Activated CD4-positive, alpha-beta T cell treated with anti-CD3 and anti-CD28 coated beads, Interleukin-2, amount 10 ng/mL, durations not matched to agents 24 days and 14 days (primary cell): Measurements from ENCODE around the gene CDC14A. TPM values are rescaled to one million over a fixed set of nuclear protein-coding genes. Genes with fewer than 3 reads are reported as not detected.

Experiments used
- DNase-seq: peaks from one replicate; pipeline ENCODE4 v3.0.0; 2022
- H3K27ac Mint-ChIP-seq: one replicate; pipeline ENCODE4 v1.8.0; 2022; ENCODE audit warnings: mild to moderate bottlenecking, mixed read lengths
- H3K27me3 Mint-ChIP-seq: one replicate; pipeline ENCODE4 v1.8.0; 2022; ENCODE audit warnings: mixed read lengths
- H3K36me3 Mint-ChIP-seq: one replicate; pipeline ENCODE4 v1.8.0; 2022; ENCODE audit warnings: low read depth, mild to moderate bottlenecking, mixed read lengths
- H3K4me1 Mint-ChIP-seq: one replicate; pipeline ENCODE4 v1.8.0; 2021; ENCODE audit warnings: mixed read lengths
- H3K4me3 Mint-ChIP-seq: one replicate; pipeline ENCODE4 v1.8.0; 2022; ENCODE audit warnings: mild to moderate bottlenecking, moderate library complexity, mixed read lengths
- H3K9me3 Mint-ChIP-seq: one replicate; pipeline ENCODE4 v1.8.0; 2021; ENCODE audit warnings: mixed read lengths
- intact Hi-C: fragments of 100-400 bp; cut with micrococcal nuclease; formaldehyde crosslinking; loops from one replicate; pipeline ENCODE4 v1.15.1; 2023
- total RNA-seq: library from RNA; stranded (reverse); gene quantifications from 2 replicates; pipeline ENCODE4 v1.2.3, GENCODE V29; 2022

CDC14A gene
- total RNA-seq, 1 donor from 2014 or later, result 10.3 TPM

DNA sequence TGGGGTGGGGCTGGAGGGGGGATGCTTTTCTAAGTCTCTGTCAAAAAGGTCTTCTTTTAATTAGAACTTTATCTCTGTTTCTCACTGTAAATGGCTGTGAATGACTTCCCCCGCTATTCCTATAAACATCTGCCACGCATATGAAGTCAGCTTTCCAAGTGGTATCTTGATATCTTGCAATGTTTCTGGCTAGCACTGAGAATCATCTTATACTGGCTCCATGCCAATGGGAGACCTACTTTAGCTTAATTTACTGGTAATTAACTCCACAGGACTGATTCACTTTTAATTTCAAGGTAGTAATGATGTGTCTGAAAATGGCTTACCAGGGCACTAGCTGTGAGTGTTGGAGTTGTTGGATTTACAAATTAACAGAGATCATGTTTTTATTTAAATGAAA lies 190.0 kb downstream of the CDC14A start:
- Mint-ChIP-seq H3K9me3 (no peaks in the 10 kb centered on the region), H3K27me3 (peaks cover 59% of the 10 kb centered on the region), H3K4me3 (no peak overlapping the region), H3K36me3 (no peaks in the 10 kb centered on the region), H3K4me1 (peaks cover 3% of the 10 kb centered on the region), H3K27ac (no peak overlapping the region)
- intact Hi-C loops, result loop anchor here (5.0 kb wide), 2 partner anchors 80 to 735 kb away; no protein-coding TSS in a partner anchor
- DNase-seq, result peak; percentile 40

DNA sequence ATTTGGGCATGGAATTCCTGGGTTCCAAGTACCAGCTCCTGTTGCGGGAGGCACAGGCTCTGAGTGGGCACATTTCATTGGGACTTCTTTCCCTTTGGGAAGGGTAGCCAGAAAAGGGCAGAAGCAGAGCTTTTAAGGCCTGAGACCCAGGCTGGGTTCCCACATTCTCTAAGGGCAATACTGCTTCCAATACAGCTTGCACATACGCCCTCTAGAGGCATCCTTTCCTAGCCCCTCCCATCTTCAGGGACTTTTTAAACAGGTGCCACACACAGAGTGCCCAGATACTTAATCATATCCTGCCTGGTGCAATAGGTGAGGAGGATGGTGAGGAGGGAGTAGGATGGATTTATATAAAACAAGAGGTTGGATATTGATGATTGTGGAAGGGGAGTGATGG lies 191.3 kb downstream of the CDC14A start:
- no peaks in the 10 kb centered on the region for H3K9me3 Mint-ChIP-seq
- H3K36me3 Mint-ChIP-seq, result no peaks in the 10 kb centered on the region
- H3K4me1 Mint-ChIP-seq, result peaks cover 2% of the 10 kb centered on the region

DNA sequence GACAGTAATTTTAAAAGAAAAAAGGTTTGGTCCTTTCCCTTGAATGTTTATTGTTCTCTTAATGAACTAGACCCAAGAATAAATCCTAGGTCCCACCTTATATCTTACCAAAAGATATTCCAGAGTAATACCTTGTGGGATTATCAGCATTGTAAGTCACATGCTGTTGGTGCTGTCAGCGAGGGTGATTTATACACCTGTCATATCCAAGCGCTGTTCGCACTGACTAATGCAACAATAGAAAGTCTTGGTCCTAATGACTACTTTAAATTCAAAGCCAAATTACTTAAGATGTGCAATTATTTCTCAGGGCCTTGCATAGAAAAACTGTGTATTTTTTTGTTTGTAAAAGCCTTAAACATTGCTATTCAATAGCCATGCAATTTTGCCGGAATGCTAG lies 192.5 kb downstream of the CDC14A start:
- intact Hi-C loops, result loop anchor here (5.0 kb wide), 2 partner anchors 82 to 737 kb away; no protein-coding TSS in a partner anchor
- Mint-ChIP-seq H3K9me3 (peaks cover 5% of the 10 kb centered on the region), H3K4me3 (no peak overlapping the region)

More for the DNA sequence above, 191.3 kb downstream of the CDC14A start:
- Mint-ChIP-seq H3K27ac (no peak overlapping the region), H3K27me3 (peaks cover 45% of the 10 kb centered on the region), H3K4me3 (no peak overlapping the region)
- DNase-seq, result peak; percentile 77
- intact Hi-C loops, result loop anchor here (5.0 kb wide), 2 partner anchors 81 to 736 kb away; no protein-coding TSS in a partner anchor

DNA sequence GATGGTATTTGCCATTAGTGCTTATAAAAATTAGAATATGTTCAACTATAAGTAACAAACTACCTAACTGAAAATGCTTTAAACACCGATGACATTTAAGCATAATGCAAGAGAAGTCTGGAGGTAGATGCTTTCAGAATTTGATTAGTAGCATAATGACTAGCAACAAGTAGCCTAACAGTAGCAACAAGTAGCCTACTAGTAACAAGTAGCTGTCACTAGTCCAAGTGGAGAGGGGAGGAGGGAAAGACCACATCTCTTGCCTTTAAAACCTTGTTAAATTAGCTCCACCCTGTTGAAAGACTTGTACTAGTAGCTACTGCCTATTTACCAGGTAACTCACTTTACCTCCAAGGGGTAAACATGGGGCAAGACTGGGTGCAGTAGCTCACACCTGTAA lies 193.5 kb downstream of the CDC14A start:
- H3K27ac Mint-ChIP-seq, result no peak overlapping the region
- peaks cover 44% of the 10 kb centered on the region for H3K27me3 Mint-ChIP-seq
- no peaks in the 10 kb centered on the region for H3K4me1 Mint-ChIP-seq
- peaks cover 13% of the 10 kb centered on the region for H3K9me3 Mint-ChIP-seq
- no peaks in the 10 kb centered on the region for H3K36me3 Mint-ChIP-seq
- DNase-seq, result peak; percentile 47
- H3K4me3 Mint-ChIP-seq, result no peak overlapping the region
- intact Hi-C loops, result no loop called here

More for the DNA sequence above, 192.5 kb downstream of the CDC14A start:
- peak; percentile 11 for DNase-seq
- Mint-ChIP-seq H3K27ac (no peak overlapping the region), H3K27me3 (peaks cover 47% of the 10 kb centered on the region), H3K36me3 (no peaks in the 10 kb centered on the region), H3K4me1 (no peaks in the 10 kb centered on the region)

DNA sequence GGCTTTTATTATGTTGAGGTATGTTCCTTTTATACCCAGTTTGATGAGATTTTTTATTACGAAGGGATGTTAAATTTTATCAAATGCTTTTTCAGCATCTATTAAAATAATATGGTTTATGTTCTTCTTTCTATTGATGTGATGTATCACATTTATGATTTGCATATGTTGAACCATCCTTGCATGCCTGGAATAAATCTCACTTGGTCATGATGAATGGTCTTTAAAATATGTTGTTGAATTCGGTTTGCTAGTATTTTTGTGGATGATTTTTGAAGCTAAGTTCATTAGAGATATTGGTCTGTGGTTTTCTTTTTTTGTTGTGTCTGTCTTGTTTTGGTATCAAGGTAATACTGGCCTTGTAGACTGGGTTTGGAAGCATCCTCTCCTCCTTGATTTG lies 199.7 kb downstream of the CDC14A start:
- H3K27ac Mint-ChIP-seq, result no peak overlapping the region
- intact Hi-C loops, result no loop called here
- H3K9me3 Mint-ChIP-seq, result peaks cover 25% of the 10 kb centered on the region
- no peak overlapping the region for H3K4me3 Mint-ChIP-seq
- DNase-seq, result peak; percentile 4
- H3K4me1 Mint-ChIP-seq, result no peaks in the 10 kb centered on the region
- peaks cover 2% of the 10 kb centered on the region for H3K36me3 Mint-ChIP-seq
- H3K27me3 Mint-ChIP-seq, result peaks cover 17% of the 10 kb centered on the region

DNA sequence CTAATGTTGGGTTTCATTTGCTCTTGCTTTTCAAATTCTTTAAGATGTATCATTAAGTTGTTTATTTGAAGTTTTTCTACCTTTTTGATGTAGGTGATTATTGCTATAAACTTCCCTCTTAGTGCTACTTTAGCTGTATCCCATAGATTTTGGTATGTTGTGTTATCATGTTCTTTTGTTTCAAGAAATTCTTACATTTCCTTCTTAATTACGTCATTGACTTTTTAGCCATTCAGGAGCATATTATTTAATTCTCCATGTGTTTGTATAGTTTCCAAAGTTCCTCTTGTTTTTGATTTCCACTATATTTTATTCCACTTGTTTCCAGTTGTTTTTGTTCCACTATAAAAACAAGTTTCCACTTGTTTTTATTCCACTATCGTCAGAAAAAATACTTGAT lies 200.6 kb downstream of the CDC14A start:
- Mint-ChIP-seq H3K27ac (no peak overlapping the region), H3K27me3 (peaks cover 17% of the 10 kb centered on the region), H3K4me1 (no peaks in the 10 kb centered on the region), H3K9me3 (peaks cover 31% of the 10 kb centered on the region), H3K36me3 (peaks cover 2% of the 10 kb centered on the region), H3K4me3 (no peak overlapping the region)
- intact Hi-C loops, result no loop called here
- DNase-seq, result no peak

DNA sequence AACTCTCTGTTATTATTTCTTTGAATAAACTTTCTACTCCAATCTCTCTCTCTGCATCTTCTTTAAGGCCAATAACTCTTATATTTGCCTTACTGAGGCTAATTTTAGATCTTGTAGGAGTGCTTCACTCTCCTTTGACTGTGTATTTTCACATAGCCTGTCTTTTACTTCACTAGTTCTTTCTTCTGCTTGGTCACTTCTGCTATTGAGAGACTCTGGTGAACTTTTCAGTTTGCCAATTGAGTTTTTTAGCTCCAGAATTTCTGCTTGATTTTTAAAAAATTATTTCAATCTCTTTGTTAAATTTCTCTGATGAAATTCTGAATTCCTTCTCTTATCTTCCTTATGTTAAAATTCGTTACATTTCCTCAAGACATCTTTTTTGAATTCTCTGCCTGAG lies 203.9 kb downstream of the CDC14A start:
- Mint-ChIP-seq H3K27me3 (peaks cover 9% of the 10 kb centered on the region), H3K9me3 (peaks cover 22% of the 10 kb centered on the region), H3K36me3 (peaks cover 2% of the 10 kb centered on the region), H3K4me1 (no peaks in the 10 kb centered on the region), H3K27ac (no peak overlapping the region), H3K4me3 (no peak overlapping the region)
- DNase-seq, result peak; percentile 2
- intact Hi-C loops, result no loop called here

DNA sequence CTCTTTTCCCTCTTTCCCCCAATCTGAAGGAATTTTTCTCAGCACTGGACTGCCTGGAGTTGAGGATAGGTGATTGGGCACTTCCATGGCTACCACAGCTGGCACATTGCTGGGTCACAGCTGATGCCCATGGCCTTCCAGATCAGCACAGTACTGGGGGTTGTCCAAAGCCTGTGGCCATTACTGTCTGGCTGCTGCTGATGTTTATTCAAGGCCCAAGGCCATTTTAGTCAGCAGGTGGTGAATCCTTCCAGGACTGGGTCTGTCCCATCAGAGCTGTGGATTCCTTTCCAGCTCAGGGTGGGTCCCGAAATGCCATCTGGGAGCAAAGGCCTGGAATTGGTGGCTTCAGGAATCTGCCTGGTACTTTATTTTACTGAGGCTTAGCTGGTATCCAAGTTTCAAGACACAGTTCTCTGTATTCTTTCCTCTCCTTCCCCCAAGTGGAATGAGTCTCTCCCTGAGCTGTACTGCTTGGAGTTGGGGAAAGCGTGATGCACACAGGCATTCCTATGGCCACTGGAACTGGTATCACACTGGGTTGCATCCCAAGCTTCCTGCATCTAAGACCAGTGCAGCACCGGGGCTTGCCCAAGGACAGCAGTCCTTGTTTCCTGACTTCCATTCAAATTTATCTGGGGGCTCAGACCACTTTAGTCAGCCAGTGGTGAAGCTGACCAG lies 204.8 kb downstream of the CDC14A start:
- intact Hi-C loops, result no loop called here
- Mint-ChIP-seq H3K27me3 (peaks cover 11% of the 10 kb centered on the region), H3K27ac (no peak overlapping the region), H3K4me3 (no peak overlapping the region), H3K4me1 (no peaks in the 10 kb centered on the region), H3K36me3 (peaks cover 1% of the 10 kb centered on the region), H3K9me3 (peaks cover 20% of the 10 kb centered on the region)
- peak; percentile 32 for DNase-seq

DNA sequence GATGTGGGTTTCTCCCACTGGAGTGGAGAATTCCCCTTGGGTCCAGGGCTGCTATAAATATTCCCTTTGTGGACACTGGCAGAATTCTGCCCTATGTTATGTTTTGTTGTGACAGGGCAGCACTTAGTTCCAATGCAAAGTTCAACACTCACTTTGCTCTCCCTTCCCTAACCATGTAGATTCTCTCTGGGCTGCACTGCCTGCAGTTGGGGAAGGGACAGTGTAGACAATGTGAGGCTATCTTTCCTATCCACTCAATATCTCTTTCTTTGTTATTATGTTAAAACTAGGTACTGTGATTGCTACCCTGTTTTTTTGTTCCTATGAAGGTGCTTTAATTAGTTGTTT lies 205.3 kb downstream of the CDC14A start:
- no peak for DNase-seq
- no peak overlapping the region for H3K4me3 Mint-ChIP-seq
- peaks cover 10% of the 10 kb centered on the region for H3K27me3 Mint-ChIP-seq
- H3K36me3 Mint-ChIP-seq, result no peaks in the 10 kb centered on the region
- no peaks in the 10 kb centered on the region for H3K4me1 Mint-ChIP-seq
- H3K27ac Mint-ChIP-seq, result no peak overlapping the region
- peaks cover 17% of the 10 kb centered on the region for H3K9me3 Mint-ChIP-seq
- intact Hi-C loops, result no loop called here

DNA sequence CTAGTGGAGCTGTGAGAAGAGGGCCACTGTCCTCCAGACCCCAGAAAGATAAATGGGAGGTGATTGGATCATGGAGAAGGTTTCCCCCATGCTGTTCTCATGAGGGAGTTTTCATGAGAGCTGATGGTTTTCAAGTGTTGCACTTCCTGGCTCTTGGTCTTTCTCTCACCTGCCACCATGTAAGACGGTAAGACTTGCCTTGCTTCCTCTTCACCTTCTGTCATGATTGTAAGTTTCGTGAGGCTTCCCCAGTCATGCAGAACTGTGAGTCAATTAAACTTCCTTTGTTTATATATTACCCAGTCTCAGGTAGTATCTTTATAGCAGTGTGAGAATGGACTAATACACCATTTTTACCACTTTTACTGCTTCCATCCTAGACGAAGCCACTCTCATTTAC lies 213.2 kb downstream of the CDC14A start:
- DNase-seq, result peak; percentile 43
- Mint-ChIP-seq H3K36me3 (no peaks in the 10 kb centered on the region), H3K27me3 (peaks cover 22% of the 10 kb centered on the region), H3K4me1 (no peaks in the 10 kb centered on the region), H3K27ac (no peak overlapping the region), H3K4me3 (no peak overlapping the region), H3K9me3 (no peaks in the 10 kb centered on the region)
- intact Hi-C loops, result no loop called here

DNA sequence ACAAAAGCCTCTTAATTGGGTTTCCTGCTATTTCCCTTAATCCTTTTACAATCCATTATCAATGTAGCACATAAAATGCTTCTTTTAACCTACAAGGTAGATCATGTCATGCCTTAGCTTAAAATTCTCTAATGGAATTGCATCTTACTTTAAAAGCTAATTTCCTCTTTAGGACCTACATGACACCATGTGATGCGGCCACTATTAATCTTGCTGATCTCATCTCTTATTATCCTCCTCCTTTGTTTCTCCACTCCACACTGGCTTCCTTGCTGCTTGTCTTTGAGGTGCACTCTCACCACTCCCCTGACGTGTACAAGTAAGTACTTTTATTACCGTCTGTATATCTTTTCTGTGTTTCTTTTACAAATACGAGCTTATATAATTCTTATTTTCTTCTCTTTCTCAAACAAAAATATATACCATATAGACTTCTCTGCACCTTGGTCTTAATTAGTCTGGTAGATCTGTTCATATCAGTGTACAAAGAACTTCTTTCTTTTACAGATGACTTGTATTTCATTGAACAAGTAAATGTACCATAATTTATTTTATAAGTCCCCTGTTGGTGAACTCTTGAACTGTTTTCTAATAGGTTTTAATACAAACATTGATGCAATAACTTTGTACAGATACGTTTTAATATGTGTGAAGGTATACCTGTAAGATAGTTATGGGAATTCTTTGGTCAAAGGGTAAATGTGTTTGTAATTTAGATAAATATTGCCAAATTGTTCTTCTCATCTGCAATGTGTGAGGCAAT lies 213.8 kb downstream of the CDC14A start:
- no peak overlapping the region for H3K27ac Mint-ChIP-seq
- peaks cover 24% of the 10 kb centered on the region for H3K27me3 Mint-ChIP-seq
- H3K9me3 Mint-ChIP-seq, result peaks cover 5% of the 10 kb centered on the region
- H3K4me1 Mint-ChIP-seq, result no peaks in the 10 kb centered on the region
- peak; percentile 21 for DNase-seq
- no peak overlapping the region for H3K4me3 Mint-ChIP-seq
- no peaks in the 10 kb centered on the region for H3K36me3 Mint-ChIP-seq
- intact Hi-C loops, result no loop called here

DNA sequence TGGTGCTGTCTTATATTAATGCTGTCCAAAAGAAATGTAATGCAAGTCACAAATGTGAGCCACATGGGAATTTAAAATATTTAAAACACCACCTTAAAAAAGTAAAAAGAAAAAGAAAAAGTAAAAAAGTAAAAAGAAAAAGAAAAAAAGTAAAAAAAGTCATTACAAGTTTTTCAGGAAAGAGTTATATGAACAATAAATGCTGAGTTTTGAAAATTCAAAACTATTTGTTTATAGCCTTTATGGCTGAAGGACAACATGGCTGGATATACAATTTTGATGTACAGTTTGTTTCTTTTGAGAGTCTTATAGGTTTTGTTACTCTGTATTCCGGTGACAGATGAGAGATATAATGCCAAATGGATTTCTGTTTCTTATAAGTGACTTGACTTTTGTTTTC lies 214.8 kb downstream of the CDC14A start:
- no peaks in the 10 kb centered on the region for H3K36me3 Mint-ChIP-seq
- no peak overlapping the region for H3K4me3 Mint-ChIP-seq
- H3K27ac Mint-ChIP-seq, result no peak overlapping the region
- H3K27me3 Mint-ChIP-seq, result peaks cover 21% of the 10 kb centered on the region
- H3K9me3 Mint-ChIP-seq, result peaks cover 7% of the 10 kb centered on the region
- intact Hi-C loops, result no loop called here
- no peak for DNase-seq
- H3K4me1 Mint-ChIP-seq, result no peaks in the 10 kb centered on the region
